ENCODE measurements around the gene CBFA2T3. TPM values are rescaled to one million over a fixed set of nuclear protein-coding genes. Genes with fewer than 3 reads are reported as not detected.

Gene CBFA2T3
- polyA plus RNA-seq, 3 donors from 2014 or later: 0.49 to 0.76 TPM; not detected in 1

- H3K27ac Mint-ChIP-seq: no peak overlapping the region
Observed at GRCh38 chr16:88915639-88916327, 61.2 kb downstream of the CBFA2T3 start.

GRCh38 chr16:88914750-88915368 lies 62.1 kb downstream of the CBFA2T3 start:
- H3K9me3 Mint-ChIP-seq: no peaks in the 10 kb centered on the region
- no peak overlapping the region for H3K4me3 Mint-ChIP-seq
- H3K4me1 Mint-ChIP-seq: no peaks in the 10 kb centered on the region
- H3K27ac Mint-ChIP-seq: no peak overlapping the region
- no peaks in the 10 kb centered on the region for H3K36me3 Mint-ChIP-seq
- DNase-seq: no peak
- peaks cover 0 to 2% (median 1%) of the 10 kb centered on the region in 3 donors for H3K27me3 Mint-ChIP-seq (ENCODE audit: low read depth in 3 of 3)

More at GRCh38 chr16:88915639-88916327, 61.2 kb downstream of the CBFA2T3 start:
- Mint-ChIP-seq H3K27me3 (ENCODE audit: low read depth in 3 of 3) (peaks cover 0 to 2% (median 0%) of the 10 kb centered on the region in 3 donors), H3K9me3 (no peaks in the 10 kb centered on the region), H3K4me3 (no peak overlapping the region), H3K4me1 (no peaks in the 10 kb centered on the region), H3K36me3 (no peaks in the 10 kb centered on the region)
- no peak for DNase-seq

DNA sequence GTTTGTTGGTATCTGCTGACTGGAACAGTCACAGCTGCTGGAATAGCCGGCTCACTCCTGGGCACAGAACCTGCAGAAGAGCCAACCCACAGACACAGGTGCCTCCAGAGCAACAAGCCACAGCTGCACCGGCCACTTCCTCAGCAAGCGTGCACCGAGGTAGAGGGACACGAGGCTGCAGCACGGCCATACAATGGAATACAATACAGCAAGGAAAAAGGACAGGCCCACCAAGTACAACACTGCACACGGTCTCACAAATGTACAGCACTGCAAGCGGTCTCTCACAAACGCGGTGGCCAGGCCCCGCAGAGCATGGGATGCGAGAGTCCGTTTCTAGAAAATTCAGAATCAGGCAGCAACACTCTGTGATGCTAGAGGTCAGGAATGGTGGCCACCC lies 63.1 kb downstream of the CBFA2T3 start:
- H3K9me3 Mint-ChIP-seq: no peaks in the 10 kb centered on the region
- H3K4me1 Mint-ChIP-seq: no peaks in the 10 kb centered on the region
- no peak overlapping the region for H3K27ac Mint-ChIP-seq
- peaks cover 0 to 2% (median 1%) of the 10 kb centered on the region in 3 donors for H3K27me3 Mint-ChIP-seq (ENCODE audit: low read depth in 3 of 3)
- DNase-seq: no peak
- no peaks in the 10 kb centered on the region for H3K36me3 Mint-ChIP-seq
- no peak overlapping the region for H3K4me3 Mint-ChIP-seq

GRCh38 chr16:88913001-88913612 lies 63.9 kb downstream of the CBFA2T3 start:
- Mint-ChIP-seq H3K4me3 (no peak overlapping the region), H3K27me3 (ENCODE audit: low read depth in 3 of 3) (peaks cover 0 to 2% (median 1%) of the 10 kb centered on the region in 3 donors), H3K4me1 (no peaks in the 10 kb centered on the region), H3K27ac (no peak overlapping the region), H3K36me3 (no peaks in the 10 kb centered on the region), H3K9me3 (no peaks in the 10 kb centered on the region)
- DNase-seq: no peak

GRCh38 chr16:88912556-88912955 lies 64.5 kb downstream of the CBFA2T3 start:
- no peaks in the 10 kb centered on the region for H3K36me3 Mint-ChIP-seq
- H3K27ac Mint-ChIP-seq: peak overlapping the region in 1 of 6 donors; percentile 41
- peaks cover 0 to 2% (median 1%) of the 10 kb centered on the region in 3 donors for H3K27me3 Mint-ChIP-seq (ENCODE audit: low read depth in 3 of 3)
- no peaks in the 10 kb centered on the region for H3K9me3 Mint-ChIP-seq
- DNase-seq: no peak
- no peaks in the 10 kb centered on the region for H3K4me1 Mint-ChIP-seq
- no peak overlapping the region for H3K4me3 Mint-ChIP-seq

- Mint-ChIP-seq H3K27me3 (ENCODE audit: low read depth in 3 of 3) (peaks cover 0 to 2% (median 1%) of the 10 kb centered on the region in 3 donors), H3K9me3 (no peaks in the 10 kb centered on the region), H3K36me3 (no peaks in the 10 kb centered on the region), H3K27ac (no peak overlapping the region), H3K4me3 (no peak overlapping the region), H3K4me1 (no peaks in the 10 kb centered on the region)
- DNase-seq: no peak
Observed at GRCh38 chr16:88911946-88912310, 65.1 kb downstream of the CBFA2T3 start.

DNA sequence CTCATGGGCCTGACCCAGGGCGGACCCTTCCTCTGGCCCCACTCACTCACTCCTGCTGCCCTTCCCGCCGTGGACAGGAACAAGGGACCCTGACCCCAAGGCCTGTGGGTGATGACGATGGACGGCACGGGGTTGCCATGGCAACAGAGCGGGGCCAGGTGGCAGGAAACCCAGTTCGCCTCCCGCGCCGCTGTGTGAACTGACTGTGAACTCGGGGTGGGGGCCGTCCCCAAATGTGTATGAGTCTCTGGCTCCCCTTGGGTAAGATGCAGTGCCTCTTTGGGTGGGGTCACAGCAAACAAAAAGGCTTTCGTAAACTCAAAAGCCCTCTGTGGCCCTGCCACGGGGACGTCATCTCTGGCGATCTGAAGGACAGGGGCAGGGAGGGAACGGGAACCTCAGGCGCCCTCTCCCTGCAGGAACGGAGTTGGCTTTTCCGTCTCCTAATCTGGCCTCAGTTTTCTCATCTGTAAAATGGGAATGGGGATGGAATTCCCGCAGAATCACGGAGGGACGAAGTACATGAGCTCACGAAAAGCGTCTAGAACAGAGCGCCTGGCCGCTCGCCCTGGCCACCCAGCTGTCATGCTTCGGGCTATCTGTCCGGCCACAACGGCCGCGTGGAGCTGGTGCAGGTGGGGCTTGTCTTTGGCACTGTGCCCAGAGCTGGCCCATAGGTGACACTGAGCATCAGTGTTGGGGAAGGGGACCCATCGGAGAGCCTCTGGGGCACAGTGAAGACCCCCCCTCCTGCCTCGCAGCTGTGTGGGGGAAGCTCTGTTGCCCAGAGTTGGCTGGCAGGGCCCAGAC lies 65.7 kb downstream of the CBFA2T3 start:
- H3K36me3 Mint-ChIP-seq: no peaks in the 10 kb centered on the region
- DNase-seq: no peak
- no peak overlapping the region for H3K4me3 Mint-ChIP-seq
- H3K27me3 Mint-ChIP-seq (ENCODE audit: low read depth in 3 of 3): peaks cover 0 to 2% (median 1%) of the 10 kb centered on the region in 3 donors
- H3K9me3 Mint-ChIP-seq: no peaks in the 10 kb centered on the region
- H3K27ac Mint-ChIP-seq: no peak overlapping the region
- H3K4me1 Mint-ChIP-seq: peaks cover under 1 to 1% of the 10 kb centered on the region in 2 donors

GRCh38 chr16:88910284-88911135 lies 66.5 kb downstream of the CBFA2T3 start:
- no peak overlapping the region for H3K27ac Mint-ChIP-seq
- H3K4me3 Mint-ChIP-seq: no peak overlapping the region
- no peaks in the 10 kb centered on the region for H3K36me3 Mint-ChIP-seq
- H3K27me3 Mint-ChIP-seq (ENCODE audit: low read depth in 3 of 3): peaks cover 0 to 2% (median 1%) of the 10 kb centered on the region in 3 donors
- no peak for DNase-seq
- no peaks in the 10 kb centered on the region for H3K9me3 Mint-ChIP-seq
- peaks cover 4 to 6% of the 10 kb centered on the region in 2 donors for H3K4me1 Mint-ChIP-seq

DNA sequence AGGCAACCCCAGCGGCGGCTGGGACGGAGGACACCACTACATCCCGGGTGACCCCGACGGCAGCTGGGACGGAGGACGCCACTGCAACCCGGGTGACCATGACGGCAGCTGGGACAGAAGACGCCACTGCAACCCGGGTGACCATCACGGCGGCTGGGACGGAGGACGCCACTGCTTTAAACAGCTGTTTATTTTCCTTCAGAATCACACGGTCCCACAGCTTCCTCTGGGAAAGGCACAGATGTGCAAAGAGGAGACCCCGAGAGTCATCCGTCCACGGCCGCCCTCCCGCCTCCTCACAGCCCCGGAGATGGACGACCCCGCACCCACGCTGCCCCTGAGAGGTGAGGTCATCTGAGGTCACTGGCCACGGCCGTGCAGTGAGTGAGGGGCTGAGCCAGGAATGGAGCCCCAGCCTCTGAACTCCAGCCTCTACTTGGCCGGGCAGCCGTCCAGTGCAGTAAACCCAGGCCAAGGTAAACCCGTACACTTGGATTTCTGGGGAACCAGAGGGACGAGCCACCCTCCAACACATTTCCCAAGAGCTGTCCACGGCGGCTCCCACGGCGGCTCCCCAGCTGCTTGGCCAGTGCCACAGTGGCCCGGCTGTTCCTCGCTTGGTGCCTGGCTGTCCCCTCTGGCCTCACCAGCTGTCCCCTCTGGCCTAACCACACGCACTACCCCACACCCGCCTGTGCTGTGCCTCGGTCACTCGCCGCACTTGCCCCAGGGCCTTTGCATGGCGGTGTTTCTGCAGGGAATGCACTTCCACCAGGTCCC lies 67.4 kb downstream of the CBFA2T3 start:
- H3K36me3 Mint-ChIP-seq: no peaks in the 10 kb centered on the region
- no peak overlapping the region for H3K27ac Mint-ChIP-seq
- no peak for DNase-seq
- H3K27me3 Mint-ChIP-seq (ENCODE audit: low read depth in 3 of 3): peaks cover 0 to 2% (median 1%) of the 10 kb centered on the region in 3 donors
- peaks cover 4 to 6% of the 10 kb centered on the region in 2 donors for H3K4me1 Mint-ChIP-seq
- H3K9me3 Mint-ChIP-seq: no peaks in the 10 kb centered on the region
- no peak overlapping the region for H3K4me3 Mint-ChIP-seq

- Mint-ChIP-seq H3K4me3 (no peak overlapping the region), H3K36me3 (no peaks in the 10 kb centered on the region), H3K27ac (no peak overlapping the region), H3K27me3 (ENCODE audit: low read depth in 3 of 3) (peaks cover 0 to 1% (median 0%) of the 10 kb centered on the region in 3 donors), H3K4me1 (peaks cover 4 to 6% of the 10 kb centered on the region in 2 donors), H3K9me3 (no peaks in the 10 kb centered on the region)
- no peak for DNase-seq
Observed at GRCh38 chr16:88908307-88908706, 68.7 kb downstream of the CBFA2T3 start.

DNA sequence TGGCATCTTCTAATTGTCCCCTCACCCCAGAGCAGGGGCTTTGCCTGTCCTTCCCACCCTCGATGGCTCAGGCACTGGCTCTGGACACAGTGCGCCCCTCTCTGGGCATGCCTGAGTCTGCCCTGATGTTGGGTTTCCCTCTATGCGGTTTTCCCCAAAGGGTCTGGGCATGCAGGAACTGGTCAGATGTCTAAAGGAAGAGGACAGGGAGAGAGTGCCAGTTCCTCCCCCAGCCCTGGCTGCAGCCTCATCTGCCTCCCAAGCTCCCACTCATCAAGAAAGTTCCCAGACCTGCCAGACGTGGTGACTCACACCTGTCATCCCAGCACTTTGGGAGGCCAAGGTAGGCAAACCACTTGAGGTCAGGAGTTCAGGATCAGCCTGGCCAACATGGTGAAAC lies 69.2 kb downstream of the CBFA2T3 start:
- H3K4me3 Mint-ChIP-seq: no peak overlapping the region
- H3K27ac Mint-ChIP-seq: no peak overlapping the region
- H3K36me3 Mint-ChIP-seq: no peaks in the 10 kb centered on the region
- DNase-seq: no peak
- peaks cover 0 to 1% (median 0%) of the 10 kb centered on the region in 3 donors for H3K27me3 Mint-ChIP-seq (ENCODE audit: low read depth in 3 of 3)
- H3K4me1 Mint-ChIP-seq: peaks cover 4 to 6% of the 10 kb centered on the region in 2 donors
- no peaks in the 10 kb centered on the region for H3K9me3 Mint-ChIP-seq

DNA sequence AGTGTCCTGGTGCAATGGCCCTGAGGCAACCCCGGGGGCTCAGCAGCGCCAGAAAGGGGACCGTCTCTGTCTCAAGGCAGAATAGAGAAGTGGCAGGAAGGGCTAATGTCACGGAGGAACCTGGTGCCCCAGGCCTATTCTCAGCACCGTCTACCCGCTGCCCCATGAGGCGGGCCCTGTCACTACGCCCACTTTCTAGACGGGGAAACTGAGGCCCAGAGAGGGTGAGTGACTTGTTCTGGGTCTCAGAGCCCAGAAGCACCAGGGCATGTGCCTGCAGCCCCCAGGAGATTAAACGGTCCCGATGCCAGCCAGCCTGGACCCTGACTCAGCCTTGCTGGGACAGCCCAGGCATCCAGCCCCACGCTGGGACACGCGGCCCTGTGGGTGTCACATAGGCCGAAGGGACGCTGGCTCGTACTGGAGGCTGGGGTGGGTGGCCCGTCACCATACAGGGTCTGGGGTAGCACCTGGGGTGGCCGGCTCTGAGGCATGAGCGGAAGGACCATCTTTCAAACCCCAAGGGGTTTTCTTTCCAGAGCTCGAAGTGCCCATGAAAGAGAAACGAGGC lies 70.4 kb downstream of the CBFA2T3 start:
- H3K27ac Mint-ChIP-seq: no peak overlapping the region

More for the DNA sequence above, 70.4 kb downstream of the CBFA2T3 start:
- DNase-seq: no peak
- no peaks in the 10 kb centered on the region for H3K36me3 Mint-ChIP-seq
- no peak overlapping the region for H3K4me3 Mint-ChIP-seq
- H3K4me1 Mint-ChIP-seq: peaks cover 4 to 6% of the 10 kb centered on the region in 2 donors
- peaks cover 0 to 1% (median 0%) of the 10 kb centered on the region in 3 donors for H3K27me3 Mint-ChIP-seq (ENCODE audit: low read depth in 3 of 3)
- H3K9me3 Mint-ChIP-seq: no peaks in the 10 kb centered on the region

Data from immature natural killer cell (primary cell).